ENCODE measurements around the gene UNC13B.

DNA sequence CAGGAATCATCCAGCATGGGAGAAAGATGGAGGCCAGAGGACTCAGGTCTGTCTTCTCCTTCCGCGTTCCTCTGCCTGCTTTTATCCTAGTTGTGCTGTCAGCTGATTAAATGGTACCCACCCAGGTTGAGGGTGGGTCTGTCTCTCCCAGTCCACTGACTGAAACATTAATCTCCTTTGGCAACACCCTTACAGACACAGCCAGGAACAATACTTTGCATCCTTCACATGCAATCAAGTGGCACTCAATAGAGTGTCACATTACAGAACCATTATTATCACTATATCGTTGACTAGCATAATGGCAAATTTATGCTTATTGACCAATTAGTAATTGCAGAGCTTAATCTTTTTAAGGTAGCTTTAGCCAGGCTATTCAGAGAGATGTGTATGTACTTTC is 64.8 kb downstream of the UNC13B start:
- TF ChIP-seq MYNN (tag by site-specific recombination; IDR thresholded peaks at IDR 0.05; ENCODE audit: borderline replicate concordance), result no peak
- no peak for TF ChIP-seq ZEB2 (tag by site-specific recombination; IDR thresholded peaks at IDR 0.05)
- no peak for TF ChIP-seq TCF7L2 (IDR thresholded peaks at IDR 0.05; ENCODE audit: borderline replicate concordance, low read depth, low read length)
- no peak for TF ChIP-seq ZNF274 (IDR thresholded peaks at IDR 0.05; ENCODE audit: low read length)
- no peak for TF ChIP-seq ZNF274 (tag by site-specific recombination; IDR thresholded peaks at IDR 0.05; ENCODE audit: borderline replicate concordance)
- no peak for TF ChIP-seq ZFP37 (tag by site-specific recombination; IDR thresholded peaks at IDR 0.05)
- TF ChIP-seq YY1 (tag by site-specific recombination; IDR thresholded peaks at IDR 0.05), result no peak
- no peak for TF ChIP-seq ZNF76 (tag by site-specific recombination; IDR thresholded peaks at IDR 0.05; ENCODE audit: borderline replicate concordance, low read depth)
- no peak for TF ChIP-seq ZBTB7A (tag by site-specific recombination; IDR thresholded peaks at IDR 0.05; ENCODE audit: low read depth)
- no peak for TF ChIP-seq CTCF (tag by site-specific recombination; IDR thresholded peaks at IDR 0.05)
- no peak for TF ChIP-seq ZSCAN4 (tag by site-specific recombination; IDR thresholded peaks at IDR 0.05)
- TF ChIP-seq ZNF138 (tag by site-specific recombination; IDR thresholded peaks at IDR 0.05; ENCODE audit: borderline replicate concordance), result no peak
- TF ChIP-seq ZNF174 (tag by site-specific recombination; IDR thresholded peaks at IDR 0.05), result no peak
- no peak for TF ChIP-seq BCL11A (tag by site-specific recombination; IDR thresholded peaks at IDR 0.05; ENCODE audit: low read depth)
- TF ChIP-seq, protein P1, sequence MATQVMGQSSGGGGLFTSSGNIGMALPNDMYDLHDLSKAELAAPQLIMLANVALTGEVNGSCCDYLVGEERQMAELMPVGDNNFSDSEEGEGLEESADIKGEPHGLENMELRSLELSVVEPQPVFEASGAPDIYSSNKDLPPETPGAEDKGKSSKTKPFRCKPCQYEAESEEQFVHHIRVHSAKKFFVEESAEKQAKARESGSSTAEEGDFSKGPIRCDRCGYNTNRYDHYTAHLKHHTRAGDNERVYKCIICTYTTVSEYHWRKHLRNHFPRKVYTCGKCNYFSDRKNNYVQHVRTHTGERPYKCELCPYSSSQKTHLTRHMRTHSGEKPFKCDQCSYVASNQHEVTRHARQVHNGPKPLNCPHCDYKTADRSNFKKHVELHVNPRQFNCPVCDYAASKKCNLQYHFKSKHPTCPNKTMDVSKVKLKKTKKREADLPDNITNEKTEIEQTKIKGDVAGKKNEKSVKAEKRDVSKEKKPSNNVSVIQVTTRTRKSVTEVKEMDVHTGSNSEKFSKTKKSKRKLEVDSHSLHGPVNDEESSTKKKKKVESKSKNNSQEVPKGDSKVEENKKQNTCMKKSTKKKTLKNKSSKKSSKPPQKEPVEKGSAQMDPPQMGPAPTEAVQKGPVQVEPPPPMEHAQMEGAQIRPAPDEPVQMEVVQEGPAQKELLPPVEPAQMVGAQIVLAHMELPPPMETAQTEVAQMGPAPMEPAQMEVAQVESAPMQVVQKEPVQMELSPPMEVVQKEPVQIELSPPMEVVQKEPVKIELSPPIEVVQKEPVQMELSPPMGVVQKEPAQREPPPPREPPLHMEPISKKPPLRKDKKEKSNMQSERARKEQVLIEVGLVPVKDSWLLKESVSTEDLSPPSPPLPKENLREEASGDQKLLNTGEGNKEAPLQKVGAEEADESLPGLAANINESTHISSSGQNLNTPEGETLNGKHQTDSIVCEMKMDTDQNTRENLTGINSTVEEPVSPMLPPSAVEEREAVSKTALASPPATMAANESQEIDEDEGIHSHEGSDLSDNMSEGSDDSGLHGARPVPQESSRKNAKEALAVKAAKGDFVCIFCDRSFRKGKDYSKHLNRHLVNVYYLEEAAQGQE (tag by site-specific recombination; IDR thresholded peaks at IDR 0.05), result no peak
